Pericardium fibroblast (primary cell): ENCODE measurements around the gene CD2AP. TPM values are rescaled to one million over a fixed set of nuclear protein-coding genes. Genes with fewer than 3 reads are reported as not detected.

ENCODE experiments used
- total RNA-seq: library from RNA; depleted of rRNA; stranded (reverse); fragments of >200 nt; gene quantifications from 2 replicates; pipeline ENCODE4 v1.2.3, GENCODE V29; 2015

Gene CD2AP, protein sequence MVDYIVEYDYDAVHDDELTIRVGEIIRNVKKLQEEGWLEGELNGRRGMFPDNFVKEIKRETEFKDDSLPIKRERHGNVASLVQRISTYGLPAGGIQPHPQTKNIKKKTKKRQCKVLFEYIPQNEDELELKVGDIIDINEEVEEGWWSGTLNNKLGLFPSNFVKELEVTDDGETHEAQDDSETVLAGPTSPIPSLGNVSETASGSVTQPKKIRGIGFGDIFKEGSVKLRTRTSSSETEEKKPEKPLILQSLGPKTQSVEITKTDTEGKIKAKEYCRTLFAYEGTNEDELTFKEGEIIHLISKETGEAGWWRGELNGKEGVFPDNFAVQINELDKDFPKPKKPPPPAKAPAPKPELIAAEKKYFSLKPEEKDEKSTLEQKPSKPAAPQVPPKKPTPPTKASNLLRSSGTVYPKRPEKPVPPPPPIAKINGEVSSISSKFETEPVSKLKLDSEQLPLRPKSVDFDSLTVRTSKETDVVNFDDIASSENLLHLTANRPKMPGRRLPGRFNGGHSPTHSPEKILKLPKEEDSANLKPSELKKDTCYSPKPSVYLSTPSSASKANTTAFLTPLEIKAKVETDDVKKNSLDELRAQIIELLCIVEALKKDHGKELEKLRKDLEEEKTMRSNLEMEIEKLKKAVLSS
- total RNA-seq, result 2.8 and 5.4 TPM in 2 replicates

DNA sequence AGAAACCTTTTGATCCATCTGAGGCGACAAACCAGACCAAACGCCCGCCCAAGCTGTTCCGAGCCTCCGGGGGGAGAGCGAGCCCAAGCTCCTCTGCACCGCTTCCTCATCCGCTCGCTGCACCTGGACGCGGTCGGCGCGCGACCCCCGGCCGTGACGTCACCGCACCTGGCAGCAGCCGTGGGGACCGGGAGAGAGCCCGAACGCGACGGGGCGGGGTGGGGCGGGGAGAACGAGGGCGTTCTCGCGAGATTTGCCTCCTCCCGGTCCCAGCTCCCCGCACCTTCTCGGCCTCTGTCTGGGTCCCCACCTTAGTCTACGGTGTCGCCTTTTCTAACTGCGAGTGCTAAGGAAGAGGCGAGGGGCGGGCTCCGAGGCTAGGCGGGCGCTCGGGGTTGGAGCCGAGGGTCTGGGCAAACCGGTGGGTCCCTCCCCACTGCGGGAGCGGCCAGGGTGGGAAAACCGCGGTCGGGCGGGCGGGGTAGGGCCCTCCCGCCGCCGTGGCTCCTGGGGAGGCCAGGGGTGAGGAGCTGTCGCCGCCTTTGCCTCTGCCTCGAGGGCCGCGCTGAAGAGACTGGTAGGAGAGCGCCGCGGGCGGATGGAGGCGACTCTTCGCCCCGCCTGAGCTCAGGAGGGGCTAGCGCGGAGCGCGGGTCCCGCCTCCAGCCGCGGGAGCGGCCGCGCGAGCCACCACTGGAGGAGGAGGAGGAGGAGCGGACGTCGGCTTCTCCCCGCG, at the start of gene CD2AP:
TSS of gene CD2AP (plus strand) at position 293 of the 736 bp plus-strand sequence. CDS start 456 bp downstream, outside the sequence.

Other genes starting within 250 kb of the CD2AP start
- 40.1 and 53.2 TPM in 2 replicates for gene TNFRSF21, start 167.9 kb upstream of the CD2AP start, total RNA-seq
- 0.09 and 0.12 TPM in 2 replicates for gene ADGRF4, start 220.8 kb downstream of the CD2AP start, total RNA-seq